NCI-H460 (cell line): ENCODE results near the gene ENO3. TPM values are rescaled to one million over a fixed set of nuclear protein-coding genes. Genes with fewer than 3 reads are reported as not detected.

Experiments used
- DNase-seq: peaks from one replicate; pipeline ENCODE4 v3.0.0-alpha.2; 2016; ENCODE audit warnings: low read depth; ENCODE audit errors: extremely low read depth
- small RNA-seq, 2 experiments: library from RNA; depleted of rRNA; stranded (forward); fragments of <200 nt; gene quantifications; one replicate each; pipeline ENCODE3, GENCODE V24; 2014
- total RNA-seq: library from RNA; depleted of rRNA; stranded (reverse); fragments of >200 nt; shearing (Covaris generic); gene quantifications from 2 replicates; pipeline ENCODE4 v1.2.3, GENCODE V29; 2014; rRNA removed

Gene ENO3
- total RNA-seq, 1 experiment from 2014 or later, result 7.5 TPM

- DNase-seq, result no peak
Measured at GRCh38 chr17:5002121-5002788, 51.3 kb downstream of the ENO3 start.

DNA sequence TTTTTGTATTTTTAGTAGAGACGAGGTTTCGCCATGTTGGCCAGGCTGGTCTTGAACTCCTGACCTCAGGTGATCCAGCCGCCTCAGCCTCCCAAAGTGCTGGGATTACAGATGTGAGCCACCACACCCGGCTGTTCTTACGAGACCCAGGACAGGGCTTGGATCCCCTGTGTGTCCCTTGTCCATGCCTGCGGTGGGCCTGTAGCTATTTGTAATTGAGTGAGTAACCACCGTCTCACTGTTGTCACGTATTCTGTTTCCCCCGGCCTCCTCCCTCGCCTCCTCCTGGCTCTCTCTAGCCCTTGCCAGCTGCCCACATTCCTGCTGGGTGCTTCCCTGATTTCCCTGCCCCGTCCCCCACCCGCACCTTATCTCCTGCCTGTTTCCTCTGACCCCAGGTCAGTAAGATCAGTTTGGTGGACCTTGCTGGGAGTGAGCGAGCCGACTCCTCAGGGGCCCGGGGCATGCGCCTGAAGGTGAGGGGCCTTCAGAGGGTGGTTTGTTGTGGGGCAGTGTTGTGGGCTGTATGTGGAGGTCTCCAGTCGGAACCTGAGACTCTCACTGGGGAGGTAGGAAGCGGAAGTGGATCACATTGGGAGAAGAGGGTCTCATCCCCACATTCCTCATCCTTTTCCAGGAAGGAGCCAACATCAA, 52.4 kb downstream of the ENO3 start:
- DNase-seq, result no peak

Small RNAs within 50 kb of the gene (small RNA-seq; reads per million reads assigned to genes)
- gene MIR6864 (0 to 0.06 reads per million in 2 experiments), gene MIR6865 (0 reads per million in 2 experiments)

Other genes with a start within 250 kb of the ENO3 start
- 58.2 and 61.8 TPM in 2 replicates for gene PELP1, start 247.0 kb upstream of the ENO3 start, total RNA-seq
- 28.8 and 32.9 TPM in 2 replicates for gene ARRB2, start 240.5 kb upstream of the ENO3 start, total RNA-seq
- gene MED11, start 219.7 kb upstream of the ENO3 start, total RNA-seq, result 21.8 and 24.3 TPM in 2 replicates
- 0.22 and 0.23 TPM in 2 replicates for gene ZMYND15, start 211.3 kb upstream of the ENO3 start, total RNA-seq
- gene CXCL16, start 211.2 kb upstream of the ENO3 start, total RNA-seq, result 16.2 and 18.0 TPM in 2 replicates
- not detected in 2 replicates for gene TM4SF5, start 179.2 kb upstream of the ENO3 start, total RNA-seq
- gene VMO1, start 164.8 kb upstream of the ENO3 start, total RNA-seq, result not detected in 2 replicates
- gene GLTPD2, start 162.2 kb upstream of the ENO3 start, total RNA-seq, result not detected in 2 replicates
- 141 and 171 TPM in 2 replicates for gene PSMB6, start 155.0 kb upstream of the ENO3 start, total RNA-seq
- gene PLD2, start 144.0 kb upstream of the ENO3 start, total RNA-seq, result 9.7 and 14.8 TPM in 2 replicates
- 19.4 and 19.8 TPM in 2 replicates for gene MINK1, start 117.8 kb upstream of the ENO3 start, total RNA-seq
- gene C17orf107, start 51.6 kb upstream of the ENO3 start, total RNA-seq, result 0.59 and 0.63 TPM in 2 replicates
- gene CHRNE, start 48.0 kb upstream of the ENO3 start, total RNA-seq, result not detected in 2 replicates
- not detected in 2 replicates for gene GP1BA, start 18.8 kb upstream of the ENO3 start, total RNA-seq
- gene SLC25A11, start 11.1 kb upstream of the ENO3 start, total RNA-seq, result 53.4 and 54.3 TPM in 2 replicates
- 59.5 and 62.7 TPM in 2 replicates for gene RNF167, start 10.9 kb upstream of the ENO3 start, total RNA-seq
- 960 and 1,088 TPM in 2 replicates for gene PFN1, start 2.6 kb upstream of the ENO3 start, total RNA-seq
- 56.0 and 57.1 TPM in 2 replicates for gene SPAG7, start 16.7 kb downstream of the ENO3 start, total RNA-seq
- 54.5 and 59.9 TPM in 2 replicates for gene CAMTA2, start 36.6 kb downstream of the ENO3 start, total RNA-seq
- not detected in 2 replicates for gene INCA1, start 46.4 kb downstream of the ENO3 start, total RNA-seq
- 50.3 and 52.6 TPM in 2 replicates for gene KIF1C, start 46.8 kb downstream of the ENO3 start, total RNA-seq
- 0.12 and 0.35 TPM in 2 replicates for gene SLC52A1, start 84.3 kb downstream of the ENO3 start, total RNA-seq
- gene ZFP3, start 127.3 kb downstream of the ENO3 start, total RNA-seq, result not detected in 2 replicates
- gene ZNF232, start 160.8 kb downstream of the ENO3 start, total RNA-seq, result 15.5 and 17.3 TPM in 2 replicates
- gene USP6, start 164.9 kb downstream of the ENO3 start, total RNA-seq, result not detected in 2 replicates
- gene ZNF594, start 240.7 kb downstream of the ENO3 start, total RNA-seq, result 8.7 and 10.2 TPM in 2 replicates